ENCODE results near the gene FAM20B. TPM values are rescaled to one million over a fixed set of nuclear protein-coding genes. Genes with fewer than 3 reads are reported as not detected.

Gene FAM20B
- total and polyA plus RNA-seq, 2 of the 13 experiments (the other 11 are each of a cell fraction or from before 2014, with no cell fraction given) = 13.8 to 26.9 TPM

GRCh38 chr1:179089827-179090482, 64.3 kb downstream of the FAM20B start (continued):
- TF ChIP-seq THRA (CRISPR knock-in tag; IDR thresholded peaks at IDR 0.05; ENCODE audit: borderline replicate concordance) (peak; percentile 50; the same call in 1 of the 2 replicates), ZNF552 (CRISPR knock-in tag; IDR thresholded peaks at IDR 0.05; ENCODE audit: borderline replicate concordance) (no peak), ZNF576 (CRISPR knock-in tag; IDR thresholded peaks at IDR 0.05) (no peak), ZNF138 (CRISPR knock-in tag; IDR thresholded peaks at IDR 0.05; ENCODE audit: low read depth) (no peak), ZC3H4 (CRISPR knock-in tag; IDR thresholded peaks at IDR 0.05; ENCODE audit: borderline replicate concordance) (no peak), ZNF570 (CRISPR knock-in tag; IDR thresholded peaks at IDR 0.05; ENCODE audit: borderline replicate concordance) (no peak), KLF13 (CRISPR knock-in tag; IDR thresholded peaks at IDR 0.05) (no peak), NR3C1 (CRISPR knock-in tag; IDR thresholded peaks at IDR 0.05) (no peak), ZFP90 (CRISPR knock-in tag; IDR thresholded peaks at IDR 0.05; ENCODE audit: borderline replicate concordance) (no peak), ZNF205 (CRISPR knock-in tag; IDR thresholded peaks at IDR 0.05) (no peak), MTF1 (CRISPR knock-in tag; IDR thresholded peaks at IDR 0.05) (no peak), SOX5 (CRISPR knock-in tag; IDR thresholded peaks at IDR 0.05; ENCODE audit: borderline replicate concordance) (peak; percentile 44; the same call in 1 of the 2 replicates), ZFP36 (IDR thresholded peaks at IDR 0.05; ENCODE audit: borderline replicate concordance, low read depth, low read length, partially characterized antibody) (no peak), SNRNP70 (IDR thresholded peaks at IDR 0.05; ENCODE audit: low read depth, low read length) (no peak), RBM22 (optimal IDR thresholded peaks at IDR 0.05; ENCODE audit: low read length) (no peak), FOSL2 (CRISPR knock-in tag; IDR thresholded peaks at IDR 0.05) (peak; percentile 22; the same call in 1 of the 2 replicates), TRAFD1 (CRISPR knock-in tag; IDR thresholded peaks at IDR 0.05; ENCODE audit: borderline replicate concordance) (no peak), NR2F6 (IDR thresholded peaks at IDR 0.05) (peak; percentile 91), NR2F6 (CRISPR knock-in tag; IDR thresholded peaks at IDR 0.05) (peak; percentile 90), MXD4 (CRISPR knock-in tag; IDR thresholded peaks at IDR 0.05) (no peak), ZNF142 (CRISPR knock-in tag; IDR thresholded peaks at IDR 0.05) (no peak), ZNF530 (CRISPR knock-in tag; IDR thresholded peaks at IDR 0.05; ENCODE audit: low read depth) (no peak), ARNTL (CRISPR knock-in tag; IDR thresholded peaks at IDR 0.05) (no peak)
